Transverse colon (tissue), 4 donors: ENCODE data around the gene CFAP92. TPM values are rescaled to one million over a fixed set of nuclear protein-coding genes. Genes with fewer than 3 reads are reported as not detected.

Source experiments
- DNase-seq: peaks from one replicate; pipeline ENCODE4 v3.0.0-alpha.2; 2019
- H3K27ac ChIP-seq, 4 donors: fragments of 200-600 bp; sonication (generic); 2 replicates each; pipeline ENCODE4 v1.5.1; 2016 to 2018; ENCODE audit warnings: inconsistent platforms in 4 of 4
- H3K27me3 ChIP-seq: fragments of 200-600 bp; sonication (generic); 2 replicates; pipeline ENCODE4 v1.5.1; 2017; ENCODE audit warnings: inconsistent platforms
- H3K36me3 ChIP-seq, 4 donors: fragments of 200-600 bp; sonication (generic); 2 replicates each; pipeline ENCODE4 v1.5.1; 2017 to 2019; ENCODE audit warnings: inconsistent platforms in 4 of 4
- H3K4me1 ChIP-seq, 4 donors: fragments of 200-600 bp; sonication (generic); 2 replicates each; pipeline ENCODE4 v1.5.1; 2017 to 2020; ENCODE audit warnings: inconsistent platforms in 4 of 4
- H3K4me3 ChIP-seq, 4 donors: fragments of 200-600 bp; sonication (generic); 1 replicate in 1 of 4; 2 replicates in 3 of 4; pipeline versions ENCODE4 v1.5.1 to v1.6.1; 2017 to 2019; ENCODE audit warnings: inconsistent platforms in 4 of 4
- H3K9me3 ChIP-seq, 2 donors: fragments of 200-600 bp; sonication (generic); 2 replicates each; pipeline ENCODE4 v1.5.1; 2017 to 2019; ENCODE audit warnings: inconsistent platforms in 2 of 2
- EP300 ChIP-seq: sonication (generic); formaldehyde crosslinking; IDR thresholded peaks from one replicate; pipeline ENCODE4 v1.6.1; 2017; ENCODE audit warnings: antibody characterized with exemption, low read depth
- POLR2A ChIP-seq: fragments of 450-650 bp; IDR thresholded peaks from one replicate; pipeline ENCODE4 v1.6.1; 2016; ENCODE audit warnings: antibody characterized with exemption, mild to moderate bottlenecking, moderate library complexity
- POLR2AphosphoS5 ChIP-seq, 3 donors: sonication (generic); formaldehyde crosslinking; IDR thresholded peaks; one replicate each; pipeline ENCODE4 v1.6.1; 2016; ENCODE audit warnings: antibody characterized with exemption in 3 of 3
- WGBS, 2 donors: methylation state at CpG; one replicate each; pipeline ENCODE4 v1.1.5; 2018; ENCODE audit warnings: low coverage in 1 of 2; 5-methylcytosine and 5-hydroxymethylcytosine counted together
- in situ Hi-C, 4 donors: fragments of 200-750 bp; cut with MboI; loops; one replicate each; pipeline versions ENCODE4 v1.15.0 to v1.15.1; 2017; ENCODE audit warnings: low sequenced_read_pairs in 3 of 4, low pct_ligation_motif_present in 1 of 4, low pct_unique_long_range_greater_than_20kb in 1 of 4
- intact Hi-C: fragments of 100-400 bp; cut with DNase I; formaldehyde crosslinking; loops from one replicate; pipeline ENCODE4 v1.15.1; 2023; ENCODE audit warnings: low total_unique reads
- total RNA-seq, 4 donors: library from RNA; depleted of rRNA; stranded (reverse); fragments of >200 nt; gene quantifications; one replicate each; pipeline ENCODE4 v1.1.0, GENCODE V29; 2016
- TF ChIP-seq, protein P1 (sequence below), 5 experiments: fragments of 200-600 bp in 3 of 5; fragments of 450-650 bp in 2 of 5; sonication (generic) in 3 of 5; IDR thresholded peaks; 1 replicate in 2 of 5; 2 replicates in 3 of 5; pipeline ENCODE4 v1.5.1; 2016 to 2017; ENCODE audit warnings: antibody characterized with exemption in 5 of 5, inconsistent platforms in 3 of 5, mild to moderate bottlenecking in 2 of 5, moderate library complexity in 1 of 5

The CFAP92 gene
- total RNA-seq, 4 donors from 2014 or later: 0.95 to 1.2 TPM; not detected in 2

DNA sequence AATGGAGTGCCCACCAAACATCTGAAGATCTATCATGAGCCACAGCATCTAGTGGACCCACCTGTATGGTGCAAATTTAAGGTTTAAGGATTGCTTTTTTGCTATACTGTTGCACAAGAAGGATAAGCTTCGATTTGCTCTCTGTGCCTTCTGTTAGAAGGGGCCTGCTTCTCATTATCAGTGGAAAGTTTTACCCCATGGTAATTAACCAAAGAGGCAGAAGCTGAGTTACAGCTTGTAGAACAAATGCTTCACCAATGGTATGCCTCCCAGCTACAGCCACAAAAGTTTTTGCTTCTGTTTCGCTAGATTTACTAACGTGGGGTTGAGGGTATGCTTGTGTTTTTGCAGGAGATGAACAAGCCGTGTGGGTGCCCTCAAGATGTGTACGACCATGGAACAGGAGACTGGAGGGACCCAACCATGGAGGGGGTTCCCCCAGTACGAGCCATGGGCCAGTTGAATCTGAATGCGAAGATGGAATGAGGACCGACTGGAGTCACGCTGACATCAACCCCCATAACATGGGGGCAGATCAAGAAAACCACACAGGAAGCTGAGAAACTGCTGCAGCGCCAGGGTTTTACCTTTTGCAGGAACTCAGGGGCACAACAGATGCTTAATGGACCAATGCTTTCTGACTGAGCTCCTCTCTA, 70.9 kb downstream of the CFAP92 start:
- Histone ChIP-seq H3K27ac (no peak overlapping the region), H3K27me3 (no peaks in the 10 kb centered on the region), H3K4me3 (no peak overlapping the region), H3K4me1 (no peaks in the 10 kb centered on the region), H3K9me3 (peaks cover 5 to 6% of the 10 kb centered on the region in 2 donors), H3K36me3 (no peaks in the 10 kb centered on the region)
- 85 to 88% methylated on average over 6 to 10 of the region's 10 CpGs for WGBS, 2 donors
- intact Hi-C loops (no loop called here), in situ Hi-C loops (no loop called here)
- TF ChIP-seq, protein P1, sequence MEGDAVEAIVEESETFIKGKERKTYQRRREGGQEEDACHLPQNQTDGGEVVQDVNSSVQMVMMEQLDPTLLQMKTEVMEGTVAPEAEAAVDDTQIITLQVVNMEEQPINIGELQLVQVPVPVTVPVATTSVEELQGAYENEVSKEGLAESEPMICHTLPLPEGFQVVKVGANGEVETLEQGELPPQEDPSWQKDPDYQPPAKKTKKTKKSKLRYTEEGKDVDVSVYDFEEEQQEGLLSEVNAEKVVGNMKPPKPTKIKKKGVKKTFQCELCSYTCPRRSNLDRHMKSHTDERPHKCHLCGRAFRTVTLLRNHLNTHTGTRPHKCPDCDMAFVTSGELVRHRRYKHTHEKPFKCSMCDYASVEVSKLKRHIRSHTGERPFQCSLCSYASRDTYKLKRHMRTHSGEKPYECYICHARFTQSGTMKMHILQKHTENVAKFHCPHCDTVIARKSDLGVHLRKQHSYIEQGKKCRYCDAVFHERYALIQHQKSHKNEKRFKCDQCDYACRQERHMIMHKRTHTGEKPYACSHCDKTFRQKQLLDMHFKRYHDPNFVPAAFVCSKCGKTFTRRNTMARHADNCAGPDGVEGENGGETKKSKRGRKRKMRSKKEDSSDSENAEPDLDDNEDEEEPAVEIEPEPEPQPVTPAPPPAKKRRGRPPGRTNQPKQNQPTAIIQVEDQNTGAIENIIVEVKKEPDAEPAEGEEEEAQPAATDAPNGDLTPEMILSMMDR (IDR thresholded peaks at IDR 0.05): no peak
- no peak for TF ChIP-seq POLR2A
- no peak for TF ChIP-seq EP300
- TF ChIP-seq POLR2AphosphoS5 (IDR thresholded peaks at IDR 0.05): no peak
- no peak for DNase-seq

DNA sequence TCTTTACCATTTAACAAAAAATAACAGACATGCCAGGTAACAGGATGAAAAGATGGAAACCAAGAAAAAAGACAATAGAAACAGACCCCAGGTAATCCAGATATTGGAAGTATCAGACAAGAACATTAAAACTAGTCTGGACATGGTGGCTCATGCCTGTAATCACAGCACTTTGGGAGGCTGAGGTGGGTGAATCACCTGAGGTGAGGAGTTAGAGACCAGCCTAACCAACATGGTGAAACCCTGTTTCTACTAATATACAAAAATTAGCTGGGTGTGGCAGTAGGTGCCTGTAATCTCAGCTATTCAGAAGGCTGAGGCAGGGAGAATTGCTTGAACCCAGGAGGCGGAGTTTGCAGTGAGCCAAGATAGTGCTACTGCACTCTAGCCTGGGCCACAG, 73.9 kb downstream of the CFAP92 start:
- Histone ChIP-seq H3K27me3 (no peaks in the 10 kb centered on the region), H3K27ac (no peak overlapping the region), H3K4me3 (no peak overlapping the region), H3K4me1 (no peaks in the 10 kb centered on the region), H3K9me3 (peaks cover 0 to 6% of the 10 kb centered on the region in 2 donors), H3K36me3 (no peaks in the 10 kb centered on the region)
- in situ Hi-C loops (no loop called here), intact Hi-C loops (no loop called here)
- DNase-seq: no peak
- TF ChIP-seq POLR2A: no peak
- TF ChIP-seq, protein P1 (IDR thresholded peaks at IDR 0.05): no peak
- WGBS, 2 donors: 100% methylated on average over 1 of the region's 1 CpG; no CpG with 5 or more reads in 1 of the 2 donors

GRCh38 chr3:128917291-128917690, 76.6 kb downstream of the CFAP92 start:
- TF ChIP-seq POLR2A: no peak
- TF ChIP-seq POLR2AphosphoS5 (IDR thresholded peaks at IDR 0.05): no peak
- no peak for TF ChIP-seq EP300
- TF ChIP-seq, protein P1 (IDR thresholded peaks at IDR 0.05): no peak
- no peak overlapping the region for H3K4me3 ChIP-seq
- H3K9me3 ChIP-seq: peaks cover 0 to 4% of the 10 kb centered on the region in 2 donors
- in situ Hi-C loops (no loop called here), intact Hi-C loops (no loop called here)
- H3K36me3 ChIP-seq: peaks cover 0 to 21% (median 7%) of the 10 kb centered on the region in 4 donors
- WGBS, 2 donors: 59 to 65% methylated on average over 2 of the region's 2 CpGs
- no peak overlapping the region for H3K27ac ChIP-seq
- H3K4me1 ChIP-seq: no peaks in the 10 kb centered on the region
- DNase-seq: no peak
- no peaks in the 10 kb centered on the region for H3K27me3 ChIP-seq

GRCh38 chr3:128914966-128915645, 78.8 kb downstream of the CFAP92 start:
- WGBS, 2 donors: 90% methylated on average over 10 of the region's 10 CpGs; no CpG with 5 or more reads in 1 of the 2 donors
- in situ Hi-C loops: no loop called here
- H3K36me3 ChIP-seq: peaks cover 0 to 22% (median 9%) of the 10 kb centered on the region in 4 donors

More at GRCh38 chr3:128914966-128915645, 78.8 kb downstream of the CFAP92 start:
- no peak overlapping the region for H3K27ac ChIP-seq
- DNase-seq: no peak
- H3K4me3 ChIP-seq: no peak overlapping the region
- no peaks in the 10 kb centered on the region for H3K4me1 ChIP-seq
- H3K27me3 ChIP-seq: no peaks in the 10 kb centered on the region
- no peaks in the 10 kb centered on the region for H3K9me3 ChIP-seq
- intact Hi-C loops: no loop called here
- TF ChIP-seq, protein P1 (IDR thresholded peaks at IDR 0.05): no peak
